Hepatocyte (in vitro differentiated cells): ENCODE measurements around the gene FKRP. TPM values are rescaled to one million over a fixed set of nuclear protein-coding genes. Genes with fewer than 3 reads are reported as not detected.

Experiments used
- DNase-seq: peaks from one replicate; pipeline ENCODE4 v3.0.0-alpha.2; 2016; ENCODE audit warnings: low spot score
- H2AFZ ChIP-seq: fragments of 200-600 bp; sonication (generic); 2 replicates; pipeline ENCODE4 v1.6.0; 2016; ENCODE audit warnings: antibody characterized with exemption, mild to moderate bottlenecking
- H3K27ac ChIP-seq: fragments of 200-600 bp; sonication (generic); 2 replicates; pipeline ENCODE4 v1.5.1; 2016; ENCODE audit warnings: mild to moderate bottlenecking
- H3K27me3 ChIP-seq: fragments of 200-600 bp; sonication (generic); 2 replicates; pipeline ENCODE4 v1.6.1; 2016
- H3K36me3 ChIP-seq: fragments of 200-600 bp; sonication (generic); replicated peaks from 2 replicates; pipeline ENCODE4 v1.5.1; 2016; ENCODE audit warnings: low read depth; ENCODE audit not compliant: insufficient read depth
- H3K4me1 ChIP-seq: fragments of 200-600 bp; sonication (generic); 2 replicates; pipeline ENCODE4 v1.5.1; 2016; ENCODE audit warnings: mild to moderate bottlenecking, moderate library complexity; ENCODE audit not compliant: insufficient read depth
- H3K4me2 ChIP-seq: fragments of 200-600 bp; sonication (generic); 2 replicates; pipeline ENCODE4 v1.6.0; 2016
- H3K4me3 ChIP-seq: fragments of 200-600 bp; sonication (generic); 2 replicates; pipeline ENCODE4 v1.5.1; 2016; ENCODE audit warnings: mild to moderate bottlenecking
- H3K79me2 ChIP-seq: fragments of 200-600 bp; sonication (generic); 2 replicates; pipeline ENCODE4 v1.6.0; 2017; ENCODE audit warnings: mild to moderate bottlenecking
- H3K9me2 ChIP-seq: fragments of 200-600 bp; sonication (generic); replicated peaks from 2 replicates; pipeline ENCODE4 v1.6.0; 2017; ENCODE audit warnings: mild to moderate bottlenecking; ENCODE audit not compliant: insufficient read depth
- H3K9me3 ChIP-seq: fragments of 200-600 bp; sonication (generic); 2 replicates; pipeline ENCODE4 v1.5.1; 2016; ENCODE audit warnings: low read depth, mild to moderate bottlenecking
- H4K20me1 ChIP-seq: fragments of 200-600 bp; sonication (generic); 2 replicates; pipeline ENCODE4 v1.6.0; 2016; ENCODE audit warnings: mild to moderate bottlenecking; ENCODE audit not compliant: insufficient read depth, poor library complexity, severe bottlenecking
- EZH2 ChIP-seq: fragments of 200-600 bp; sonication (generic); IDR thresholded peaks from 2 replicates; pipeline ENCODE4 v1.6.1; 2016; ENCODE audit warnings: antibody characterized with exemption, mild to moderate bottlenecking, borderline replicate concordance
- EZH2phosphoT487 ChIP-seq: fragments of 200-600 bp; sonication (generic); IDR thresholded peaks from one replicate; pipeline ENCODE4 v1.6.1; 2018; ENCODE audit warnings: antibody characterized with exemption, mild to moderate bottlenecking, low read depth, moderate library complexity; ENCODE audit not compliant: unreplicated experiment, severe bottlenecking
- WGBS: methylation state at CpG from one replicate; pipeline ENCODE4 v1.1.6; 2016; ENCODE audit warnings: low lambda C conversion rate; ENCODE audit errors: missing lambda C conversion rate; 5-methylcytosine and 5-hydroxymethylcytosine counted together
- polyA plus RNA-seq: library from polyadenylated mRNA; unstranded; fragments of >200 nt; fragmentation: Nextera tagmentation; extraction: Ambion mirVana; gene quantifications from 2 replicates; pipeline ENCODE4 v1.2.1, GENCODE V29; 2016
- total RNA-seq: library from RNA; depleted of rRNA; stranded (reverse); fragments of >200 nt; gene quantifications from 2 replicates; pipeline ENCODE4 v1.2.3, GENCODE V29; 2014
- TF ChIP-seq, protein P1 (sequence below): fragments of 200-600 bp; sonication (generic); IDR thresholded peaks from 2 replicates; pipeline ENCODE4 v1.5.1; 2016; ENCODE audit warnings: antibody characterized with exemption, mild to moderate bottlenecking; ENCODE audit not compliant: poor library complexity

FKRP gene
- total and polyA plus RNA-seq, 2 experiments from 2014 or later: 18.7 to 23.6 TPM

DNA sequence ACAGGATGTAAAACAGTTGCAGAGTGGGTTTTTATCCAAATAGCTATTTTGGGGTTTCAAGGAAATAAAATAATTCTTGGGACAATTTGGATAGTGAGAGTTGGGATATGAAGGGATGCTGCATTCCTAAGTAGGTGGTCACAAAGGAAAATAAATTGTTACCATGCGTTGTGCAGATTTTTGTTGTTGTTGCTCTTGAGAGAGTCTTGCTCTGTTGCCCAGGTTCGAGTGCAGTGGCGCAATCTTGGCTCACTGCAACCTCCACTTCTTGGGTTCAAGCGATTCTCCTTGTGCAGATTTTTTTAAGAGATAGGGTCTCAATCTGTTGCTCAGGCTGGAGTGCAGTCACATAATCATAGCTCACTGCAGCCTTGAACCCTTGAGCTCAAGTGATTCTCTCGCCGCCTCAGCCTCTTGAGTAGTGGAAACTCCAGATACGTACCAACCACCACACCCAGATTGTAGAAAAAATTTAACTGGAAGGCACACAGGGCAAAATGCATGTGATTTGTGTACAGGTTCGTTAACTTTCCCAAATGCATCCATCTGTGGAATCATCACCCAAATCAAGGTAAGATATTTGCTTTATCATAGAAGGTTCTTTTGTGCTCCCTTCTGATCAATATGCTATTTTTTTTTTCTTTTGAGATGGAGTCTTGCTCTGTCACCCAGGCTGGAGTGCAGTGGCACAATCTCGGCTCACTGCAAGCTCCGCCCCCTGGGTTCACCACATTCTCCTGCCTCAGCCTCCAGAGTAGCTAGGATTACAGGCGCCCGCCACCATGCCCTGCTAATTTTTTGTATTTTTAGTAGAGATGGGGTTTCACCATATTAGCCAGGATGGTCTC, 26.5 kb downstream of the FKRP start:
- Histone ChIP-seq H3K27ac (no peak overlapping the region), H3K9me2 (no peaks in the 10 kb centered on the region), H3K4me3 (no peak overlapping the region), H3K4me1 (peaks cover 13% of the 10 kb centered on the region), H3K79me2 (no peaks in the 10 kb centered on the region), H3K36me3 (no peaks in the 10 kb centered on the region), H2AFZ (no peak overlapping the region), H3K27me3 (no peaks in the 10 kb centered on the region), H3K4me2 (no peak overlapping the region), H3K9me3 (no peaks in the 10 kb centered on the region), H4K20me1 (no peaks in the 10 kb centered on the region)
- no peak for TF ChIP-seq EZH2
- TF ChIP-seq EZH2phosphoT487: no peak
- TF ChIP-seq, protein P1, sequence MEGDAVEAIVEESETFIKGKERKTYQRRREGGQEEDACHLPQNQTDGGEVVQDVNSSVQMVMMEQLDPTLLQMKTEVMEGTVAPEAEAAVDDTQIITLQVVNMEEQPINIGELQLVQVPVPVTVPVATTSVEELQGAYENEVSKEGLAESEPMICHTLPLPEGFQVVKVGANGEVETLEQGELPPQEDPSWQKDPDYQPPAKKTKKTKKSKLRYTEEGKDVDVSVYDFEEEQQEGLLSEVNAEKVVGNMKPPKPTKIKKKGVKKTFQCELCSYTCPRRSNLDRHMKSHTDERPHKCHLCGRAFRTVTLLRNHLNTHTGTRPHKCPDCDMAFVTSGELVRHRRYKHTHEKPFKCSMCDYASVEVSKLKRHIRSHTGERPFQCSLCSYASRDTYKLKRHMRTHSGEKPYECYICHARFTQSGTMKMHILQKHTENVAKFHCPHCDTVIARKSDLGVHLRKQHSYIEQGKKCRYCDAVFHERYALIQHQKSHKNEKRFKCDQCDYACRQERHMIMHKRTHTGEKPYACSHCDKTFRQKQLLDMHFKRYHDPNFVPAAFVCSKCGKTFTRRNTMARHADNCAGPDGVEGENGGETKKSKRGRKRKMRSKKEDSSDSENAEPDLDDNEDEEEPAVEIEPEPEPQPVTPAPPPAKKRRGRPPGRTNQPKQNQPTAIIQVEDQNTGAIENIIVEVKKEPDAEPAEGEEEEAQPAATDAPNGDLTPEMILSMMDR: no peak
- DNase-seq: no peak
- 90% methylated on average over 11 of the region's 12 CpGs for WGBS

DNA sequence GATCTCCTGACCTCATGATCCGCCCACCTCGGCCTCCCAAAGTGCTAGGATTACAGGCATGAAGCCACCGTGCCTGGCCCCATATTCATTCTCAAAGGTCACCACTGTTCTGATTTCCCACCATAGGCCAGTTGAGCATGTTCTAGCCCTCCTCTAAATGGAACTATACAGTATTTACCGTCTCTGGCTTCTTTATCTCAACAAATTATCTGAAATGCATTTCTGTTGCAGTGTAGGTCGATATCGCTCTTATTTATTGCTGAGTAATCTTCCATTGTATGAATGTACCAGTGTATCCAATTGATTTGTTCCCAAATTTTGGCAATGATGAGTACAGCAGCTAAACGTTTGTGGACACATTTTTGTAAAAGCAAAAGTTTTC, 27.2 kb downstream of the FKRP start:
- no peak overlapping the region for H2AFZ ChIP-seq
- H3K4me2 ChIP-seq: no peak overlapping the region
- H3K9me3 ChIP-seq: no peaks in the 10 kb centered on the region
- H3K27ac ChIP-seq: no peak overlapping the region
- H4K20me1 ChIP-seq: no peaks in the 10 kb centered on the region
- no peaks in the 10 kb centered on the region for H3K79me2 ChIP-seq
- no peak for DNase-seq
- TF ChIP-seq EZH2: no peak
- TF ChIP-seq EZH2phosphoT487: no peak
- TF ChIP-seq, protein P1: no peak
- H3K36me3 ChIP-seq: no peaks in the 10 kb centered on the region
- WGBS: 83% methylated on average over 7 of the region's 7 CpGs
- H3K4me1 ChIP-seq: peaks cover 13% of the 10 kb centered on the region
- H3K9me2 ChIP-seq: no peaks in the 10 kb centered on the region
- no peaks in the 10 kb centered on the region for H3K27me3 ChIP-seq
- no peak overlapping the region for H3K4me3 ChIP-seq

DNA sequence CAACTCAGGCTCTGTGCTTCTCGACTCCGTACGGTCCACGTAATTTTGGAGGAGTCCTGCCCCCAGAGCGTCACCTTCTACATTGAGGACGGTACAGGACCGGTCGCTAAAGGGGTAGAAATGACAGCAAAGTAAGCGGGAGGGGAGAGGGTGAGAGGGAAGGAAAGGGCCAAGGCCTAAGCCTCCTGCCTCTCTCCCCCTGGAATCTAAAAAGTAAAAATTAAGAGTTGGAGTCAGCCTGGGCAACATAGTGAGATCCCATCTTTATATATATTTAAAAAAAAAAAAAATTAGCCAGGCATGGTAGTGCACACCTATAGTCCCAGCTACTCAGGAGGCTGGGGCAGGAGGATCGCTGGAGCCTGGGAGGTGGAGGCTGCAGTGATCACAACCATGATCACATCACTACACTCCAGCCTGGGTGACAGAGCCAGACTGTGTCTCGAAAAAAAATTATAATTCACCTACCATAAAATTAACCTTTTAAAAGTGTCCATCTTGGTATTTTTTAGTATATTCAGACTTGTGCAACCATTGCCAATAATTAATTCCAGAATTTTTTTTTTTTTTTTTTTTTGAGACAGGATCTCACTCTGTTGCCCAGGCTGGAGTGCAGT, 29.9 kb downstream of the FKRP start:
- peaks cover 6% of the 10 kb centered on the region for H3K79me2 ChIP-seq
- H3K27ac ChIP-seq: no peak overlapping the region
- no peaks in the 10 kb centered on the region for H3K27me3 ChIP-seq
- 89% methylated on average over 11 of the region's 11 CpGs for WGBS
- DNase-seq: no peak
- no peaks in the 10 kb centered on the region for H3K4me1 ChIP-seq
- TF ChIP-seq, protein P1: no peak
- TF ChIP-seq EZH2phosphoT487 (no peak), EZH2 (no peak)
- H3K9me3 ChIP-seq: no peaks in the 10 kb centered on the region
- H3K9me2 ChIP-seq: no peaks in the 10 kb centered on the region
- no peak overlapping the region for H3K4me3 ChIP-seq
- H3K4me2 ChIP-seq: no peak overlapping the region
- H3K36me3 ChIP-seq: no peaks in the 10 kb centered on the region
- no peak overlapping the region for H2AFZ ChIP-seq
- H4K20me1 ChIP-seq: no peaks in the 10 kb centered on the region
